OCI-LY7 (cell line): ENCODE results near the gene MAPK8IP3.

Experiments
- CTCF ChIP-seq: fragments of 200-600 bp; sonication (generic); conservative IDR thresholded peaks from 2 replicates; pipeline ENCODE4 v1.5.1; 2014; ENCODE audit warnings: mild to moderate bottlenecking, antibody characterized with exemption, low read length, moderate library complexity, mixed read lengths
- EZH2phosphoT487 ChIP-seq: fragments of 200-600 bp; sonication (generic); IDR thresholded peaks from 2 replicates; pipeline ENCODE4 v1.6.1; 2018; ENCODE audit warnings: low read depth, borderline replicate concordance, mild to moderate bottlenecking, mixed run types, antibody characterized with exemption, low read length, moderate library complexity, mixed read lengths

GRCh38 chr16:1721372-1721771 is 15.4 kb downstream of the MAPK8IP3 start:
- no peak for TF ChIP-seq CTCF
- TF ChIP-seq EZH2phosphoT487: no peak
